HEK293 (cell line): ENCODE measurements around the gene RCC1.
"Not testable (repeated sequence)": the region's sequence is repeated elsewhere in the genome, so short reads cannot be mapped to it uniquely, and the experiment has no call there.

Experiments used
- CTCF ChIA-PET: fragments of 350-600 bp; formaldehyde crosslinking; extraction: SDS; loops from one replicate; lab custom pipeline; 2021; ENCODE audit warnings: antibody characterized with exemption; lab: Yijun Ruan, JAX
- POLR2A ChIA-PET: fragments of 300-600 bp; formaldehyde crosslinking; extraction: SDS; loops from one replicate; lab custom pipeline; 2020; ENCODE audit warnings: antibody characterized with exemption, inconsistent platforms; lab: Yijun Ruan, JAX
- H3K27ac ChIP-seq: fragments of 200-500 bp; sonication (Bioruptor generic); 2 replicates; pipeline ENCODE4 v1.5.1; 2014; ENCODE audit warnings: low read depth, low read length, control low read depth, inconsistent platforms; ENCODE audit errors: extremely low read depth
- H3K36me3 ChIP-seq, 2 experiments: fragments of 200-500 bp in 1 of 2; sonication (Bioruptor generic) in 1 of 2; 1 replicate in 1 of 2; 2 replicates in 1 of 2; pipeline ENCODE4 v1.5.1; 2014 to 2017; ENCODE audit warnings: inconsistent platforms in 2 of 2, low read length in 2 of 2; ENCODE audit not compliant: control insufficient read depth in 2 of 2, insufficient read depth in 1 of 2
- H3K4me1 ChIP-seq: fragments of 200-500 bp; sonication (Bioruptor generic); 2 replicates; pipeline ENCODE4 v1.5.1; 2014; ENCODE audit warnings: mild to moderate bottlenecking, low read length, inconsistent platforms; ENCODE audit not compliant: control insufficient read depth, insufficient read depth
- H3K4me3 ChIP-seq: 2 replicates; pipeline ENCODE4 v1.5.1; 2011; ENCODE audit warnings: low read depth, mild to moderate bottlenecking, control low read depth, low read length, moderate library complexity
- H3K9me3 ChIP-seq: fragments of 200-500 bp; sonication (Bioruptor generic); 2 replicates; pipeline ENCODE4 v1.5.1; 2014; ENCODE audit warnings: low read depth, low read length, inconsistent platforms; ENCODE audit not compliant: control insufficient read depth, insufficient read depth
- BCL11A ChIP-seq: fragments of 450-650 bp; formaldehyde crosslinking; IDR thresholded peaks from 2 replicates; pipeline ENCODE4 v1.5.1; 2016; ENCODE audit warnings: low read depth, missing biosample characterization, missing genetic modification characterization
- KLF1 ChIP-seq: fragments of 450-650 bp; formaldehyde crosslinking; IDR thresholded peaks from 2 replicates; pipeline ENCODE4 v1.5.1; 2016; ENCODE audit warnings: missing biosample characterization, missing genetic modification characterization
- OSR2 ChIP-seq: fragments of 450-650 bp; formaldehyde crosslinking; IDR thresholded peaks from 2 replicates; pipeline ENCODE4 v1.5.1; 2016; ENCODE audit warnings: missing biosample characterization, missing genetic modification characterization
- ZNF16 ChIP-seq: fragments of 450-650 bp; formaldehyde crosslinking; IDR thresholded peaks from 2 replicates; pipeline ENCODE4 v1.5.1; 2016; ENCODE audit warnings: low read depth, missing biosample characterization, missing genetic modification characterization
- ZNF214 ChIP-seq: fragments of 450-650 bp; formaldehyde crosslinking; IDR thresholded peaks from 2 replicates; pipeline ENCODE4 v1.5.1; 2017; ENCODE audit warnings: missing biosample characterization, mild to moderate bottlenecking, missing genetic modification characterization, borderline replicate concordance
- ZNF404 ChIP-seq: fragments of 450-650 bp; formaldehyde crosslinking; IDR thresholded peaks from 2 replicates; pipeline ENCODE4 v1.5.1; 2017; ENCODE audit warnings: missing biosample characterization, missing genetic modification characterization
- ZNF423 ChIP-seq: fragments of 450-650 bp; formaldehyde crosslinking; IDR thresholded peaks from 2 replicates; pipeline ENCODE4 v1.5.1; 2016; ENCODE audit warnings: missing biosample characterization, missing genetic modification characterization
- ZNF426 ChIP-seq: fragments of 450-650 bp; formaldehyde crosslinking; IDR thresholded peaks from 2 replicates; pipeline ENCODE4 v1.5.1; 2017; ENCODE audit warnings: missing biosample characterization, missing genetic modification characterization, mild to moderate bottlenecking, inconsistent platforms, moderate library complexity
- ZNF501 ChIP-seq: fragments of 450-650 bp; formaldehyde crosslinking; IDR thresholded peaks from 2 replicates; pipeline ENCODE4 v1.5.1; 2016; ENCODE audit warnings: missing biosample characterization, missing genetic modification characterization
- ZNF530 ChIP-seq: fragments of 450-650 bp; formaldehyde crosslinking; IDR thresholded peaks from 2 replicates; pipeline ENCODE4 v1.5.1; 2016; ENCODE audit warnings: low read depth, missing biosample characterization, missing genetic modification characterization
- ZNF777 ChIP-seq: fragments of 450-650 bp; formaldehyde crosslinking; IDR thresholded peaks from 2 replicates; pipeline ENCODE4 v1.5.1; 2017; ENCODE audit warnings: missing biosample characterization, missing genetic modification characterization, borderline replicate concordance
- ZNF785 ChIP-seq: fragments of 450-650 bp; formaldehyde crosslinking; IDR thresholded peaks from 2 replicates; pipeline ENCODE4 v1.5.1; 2016; ENCODE audit warnings: missing biosample characterization, missing genetic modification characterization
- TF ChIP-seq, protein P1 (sequence below): fragments of 450-650 bp; formaldehyde crosslinking; IDR thresholded peaks from 2 replicates; pipeline ENCODE4 v1.5.1; 2016; ENCODE audit warnings: missing biosample characterization, missing genetic modification characterization
- TF ChIP-seq, protein P2 (sequence below): IDR thresholded peaks from 2 replicates; pipeline ENCODE4 v1.6.1; 2011; ENCODE audit warnings: mild to moderate bottlenecking, low read depth, low read length, borderline replicate concordance
- TF ChIP-seq, protein P3 (sequence below): fragments of 450-650 bp; formaldehyde crosslinking; IDR thresholded peaks from 2 replicates; pipeline ENCODE4 v1.5.1; 2016; ENCODE audit warnings: missing biosample characterization, missing genetic modification characterization

Gene RCC1

DNA sequence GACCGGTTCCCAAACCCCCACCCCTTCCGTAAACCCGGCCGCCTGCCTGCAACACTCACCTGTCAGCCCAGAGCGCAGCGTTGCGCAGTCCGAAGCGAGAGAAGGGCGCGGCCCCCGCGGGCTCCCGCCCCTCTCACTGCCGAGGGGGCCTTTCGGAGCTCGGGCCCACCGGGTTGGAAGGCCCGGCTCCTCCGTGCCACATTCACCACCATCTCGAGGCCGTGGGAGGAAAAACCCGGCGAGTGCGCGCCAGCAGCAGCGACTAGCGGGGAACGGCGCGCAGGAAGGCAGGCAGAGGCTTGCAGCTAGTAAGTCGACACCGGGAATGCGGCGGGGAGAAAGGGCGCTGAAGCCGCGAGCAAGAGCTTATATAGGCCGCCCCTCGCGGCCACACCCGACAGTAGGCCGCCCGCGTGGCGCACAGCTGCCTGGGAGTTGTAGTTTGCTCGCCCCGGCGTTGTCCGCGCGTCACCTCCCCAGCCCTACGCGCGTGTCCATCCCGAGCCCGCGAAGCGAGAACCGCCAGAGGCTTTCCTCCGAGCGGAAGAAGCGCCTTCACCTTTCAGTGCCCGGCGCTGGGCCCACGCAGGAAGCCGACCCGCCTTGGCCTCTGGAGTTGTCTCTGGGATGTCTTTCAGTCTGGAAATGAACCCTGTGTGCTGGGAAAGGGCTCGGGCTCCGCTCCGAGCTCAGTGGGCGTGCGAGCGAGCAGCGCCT lies 75.8 kb downstream of the RCC1 start (continued):
- TF ChIP-seq, protein P1, sequence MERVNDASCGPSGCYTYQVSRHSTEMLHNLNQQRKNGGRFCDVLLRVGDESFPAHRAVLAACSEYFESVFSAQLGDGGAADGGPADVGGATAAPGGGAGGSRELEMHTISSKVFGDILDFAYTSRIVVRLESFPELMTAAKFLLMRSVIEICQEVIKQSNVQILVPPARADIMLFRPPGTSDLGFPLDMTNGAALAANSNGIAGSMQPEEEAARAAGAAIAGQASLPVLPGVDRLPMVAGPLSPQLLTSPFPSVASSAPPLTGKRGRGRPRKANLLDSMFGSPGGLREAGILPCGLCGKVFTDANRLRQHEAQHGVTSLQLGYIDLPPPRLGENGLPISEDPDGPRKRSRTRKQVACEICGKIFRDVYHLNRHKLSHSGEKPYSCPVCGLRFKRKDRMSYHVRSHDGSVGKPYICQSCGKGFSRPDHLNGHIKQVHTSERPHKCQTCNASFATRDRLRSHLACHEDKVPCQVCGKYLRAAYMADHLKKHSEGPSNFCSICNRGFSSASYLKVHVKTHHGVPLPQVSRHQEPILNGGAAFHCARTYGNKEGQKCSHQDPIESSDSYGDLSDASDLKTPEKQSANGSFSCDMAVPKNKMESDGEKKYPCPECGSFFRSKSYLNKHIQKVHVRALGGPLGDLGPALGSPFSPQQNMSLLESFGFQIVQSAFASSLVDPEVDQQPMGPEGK (tag by site-specific recombination), result peak; percentile 83
- TF ChIP-seq KLF1 (tag by site-specific recombination), result peak; percentile 96
- TF ChIP-seq, protein P2, sequence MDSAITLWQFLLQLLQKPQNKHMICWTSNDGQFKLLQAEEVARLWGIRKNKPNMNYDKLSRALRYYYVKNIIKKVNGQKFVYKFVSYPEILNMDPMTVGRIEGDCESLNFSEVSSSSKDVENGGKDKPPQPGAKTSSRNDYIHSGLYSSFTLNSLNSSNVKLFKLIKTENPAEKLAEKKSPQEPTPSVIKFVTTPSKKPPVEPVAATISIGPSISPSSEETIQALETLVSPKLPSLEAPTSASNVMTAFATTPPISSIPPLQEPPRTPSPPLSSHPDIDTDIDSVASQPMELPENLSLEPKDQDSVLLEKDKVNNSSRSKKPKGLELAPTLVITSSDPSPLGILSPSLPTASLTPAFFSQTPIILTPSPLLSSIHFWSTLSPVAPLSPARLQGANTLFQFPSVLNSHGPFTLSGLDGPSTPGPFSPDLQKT, result no peak
- TF ChIP-seq, all 188 proteins: peak for 94

DNA sequence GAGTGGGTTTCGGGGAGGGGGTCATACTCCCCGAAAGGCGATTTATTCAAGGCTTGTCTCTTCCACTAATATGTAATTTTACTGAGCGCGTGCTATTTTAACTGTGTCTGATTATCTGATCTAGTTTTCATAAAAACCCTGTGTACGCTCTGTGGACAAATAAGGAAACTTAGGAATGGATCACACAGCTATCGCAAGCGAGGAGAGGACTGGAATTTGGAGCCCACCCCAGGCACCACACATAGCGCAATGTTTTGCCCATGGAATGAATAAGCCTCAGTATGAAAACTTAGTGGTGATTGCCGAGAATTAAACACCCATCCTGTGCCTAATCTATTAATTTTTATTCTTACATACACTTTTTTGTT lies 76.4 kb downstream of the RCC1 start:
- H3K36me3 ChIP-seq, result peaks cover 14 to 40% of the 10 kb centered on the region in 2 experiments; a peak in 2 of 3 replicates
- POLR2A ChIA-PET, result interaction anchor here (0.5 to 3.3 kb wide), 69 partner anchors 8 to 1217 kb away, joined by 3 to 56 read pairs (median 5); partner anchors contain the start of genes ATP5IF1, FAM76A, GMEB1 and MED18
- no peaks in the 10 kb centered on the region for H3K9me3 ChIP-seq
- peak overlapping the region; percentile 54 for H3K4me3 ChIP-seq
- TF ChIP-seq, protein P3, sequence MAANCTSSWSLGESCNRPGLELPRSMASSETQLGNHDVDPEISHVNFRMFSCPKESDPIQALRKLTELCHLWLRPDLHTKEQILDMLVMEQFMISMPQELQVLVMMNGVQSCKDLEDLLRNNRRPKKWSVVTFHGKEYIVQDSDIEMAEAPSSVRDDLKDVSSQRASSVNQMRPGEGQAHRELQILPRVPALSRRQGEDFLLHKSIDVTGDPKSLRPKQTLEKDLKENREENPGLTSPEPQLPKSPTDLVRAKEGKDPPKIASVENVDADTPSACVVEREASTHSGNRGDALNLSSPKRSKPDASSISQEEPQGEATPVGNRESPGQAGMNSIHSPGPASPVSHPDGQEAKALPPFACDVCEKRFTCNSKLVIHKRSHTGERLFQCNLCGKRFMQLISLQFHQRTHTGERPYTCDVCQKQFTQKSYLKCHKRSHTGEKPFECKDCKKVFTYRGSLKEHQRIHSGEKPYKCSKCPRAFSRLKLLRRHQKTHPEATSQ (tag by site-specific recombination), result no peak
- no peak for TF ChIP-seq ZNF777
- no peak for TF ChIP-seq ZNF423 (tag by site-specific recombination)
- TF ChIP-seq, protein P2, result no peak
- TF ChIP-seq BCL11A (tag by site-specific recombination), result no peak
- no peak for TF ChIP-seq OSR2 (tag by site-specific recombination)
- no peak for TF ChIP-seq ZNF214 (tag by site-specific recombination)
- TF ChIP-seq ZNF404 (tag by site-specific recombination), result no peak
- no peak for TF ChIP-seq ZNF426 (tag by site-specific recombination)
- TF ChIP-seq ZNF501, result no peak
- TF ChIP-seq ZNF530, result no peak
- TF ChIP-seq ZNF16 (tag by site-specific recombination), result no peak
- no peak for TF ChIP-seq ZNF785
- TF ChIP-seq, all 188 proteins: peak for 0
- Histone ChIP-seq H3K27ac (peak overlapping the region; percentile 79; the same call in 1 of the 2 replicates), H3K4me1 (no peaks in the 10 kb centered on the region; the same call in 1 of the 2 replicates)
- CTCF ChIA-PET, result interaction anchor here (0.7 to 3.5 kb wide), 9 partner anchors 21 to 333 kb away, joined by 3 to 25 read pairs (median 5); partner anchors contain the start of gene TRNAU1AP

DNA sequence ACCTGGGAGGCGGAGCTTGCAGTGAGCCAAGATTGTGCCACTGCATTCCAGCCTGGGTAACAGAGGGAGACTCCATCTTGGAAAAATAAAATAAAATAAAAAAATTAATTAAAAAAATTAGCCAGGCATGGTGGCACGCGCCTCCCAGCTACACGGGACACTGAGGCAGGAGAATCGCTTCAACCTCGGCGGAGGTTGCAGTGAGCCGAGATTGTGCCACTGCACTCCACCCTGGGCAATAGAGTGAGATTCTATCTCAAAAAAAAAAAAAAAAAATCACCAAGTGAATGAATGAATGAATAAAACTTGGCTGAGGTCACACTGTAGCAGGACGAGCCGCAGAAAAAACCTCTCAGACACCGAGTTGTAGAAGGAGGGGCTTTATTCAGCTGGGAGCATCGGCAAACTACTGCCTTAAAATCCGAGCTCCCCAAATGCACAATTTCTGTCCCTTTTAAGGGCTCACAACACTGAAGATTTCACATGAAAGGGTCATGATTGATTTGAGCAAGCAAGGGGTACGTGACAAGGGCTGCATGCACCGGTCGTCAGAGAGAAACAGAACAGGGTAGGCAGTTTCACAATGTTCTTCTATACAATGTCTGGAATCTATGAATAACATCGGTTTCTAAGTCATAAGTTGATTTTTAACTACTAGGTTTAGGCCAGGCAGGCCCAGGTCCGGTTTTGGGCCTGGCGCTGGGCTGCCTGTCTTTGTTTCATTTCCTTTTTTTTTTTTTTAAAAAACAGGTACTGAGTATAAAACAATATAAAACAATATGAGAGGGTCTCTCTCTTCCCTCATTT lies 80.9 kb downstream of the RCC1 start:
- H3K9me3 ChIP-seq, H3K36me3 ChIP-seq, CTCF ChIA-PET, H3K27ac ChIP-seq, H3K4me3 ChIP-seq, H3K4me1 ChIP-seq: not testable (repeated sequence)
- POLR2A ChIA-PET, result interaction anchor here (0.7 kb wide), 2 partner anchors 19 to 63 kb away, joined by 3 to 4 read pairs; no protein-coding TSS in a partner anchor
